Thoracic aorta (tissue), 2 donors: ENCODE results near the gene B3GALT4. TPM values are rescaled to one million over a fixed set of nuclear protein-coding genes. Genes with fewer than 3 reads are reported as not detected.
"Not testable (repeated sequence)": the region's sequence is repeated elsewhere in the genome, so short reads cannot be mapped to it uniquely, and the experiment has no call there.

ENCODE experiments used
- ATAC-seq: fragments of 150-250 bp; one replicate; pipeline ENCODE4 v1.8.0; 2017; ENCODE audit warnings: low read depth; ENCODE audit not compliant: insufficient number of reproducible peaks, low FRiP score
- DNase-seq: peaks from one replicate; pipeline ENCODE4 v3.0.0-alpha.2; 2020; ENCODE audit warnings: low spot score
- H3K27ac ChIP-seq, 2 donors: fragments of 200-600 bp; sonication (generic); 1 replicate in 1 of 2; 2 replicates in 1 of 2; pipeline ENCODE4 v1.5.1; 2016; ENCODE audit warnings: mild to moderate bottlenecking in 2 of 2, moderate library complexity in 2 of 2
- H3K27me3 ChIP-seq: fragments of 200-600 bp; sonication (generic); replicated peaks from 2 replicates; pipeline ENCODE4 v1.6.0; 2016; ENCODE audit warnings: mild to moderate bottlenecking; ENCODE audit not compliant: insufficient read depth
- H3K36me3 ChIP-seq: fragments of 200-600 bp; sonication (generic); one replicate; pipeline ENCODE4 v1.5.1; 2016
- H3K4me1 ChIP-seq, 2 donors: fragments of 200-600 bp; sonication (generic); 1 replicate in 1 of 2; 2 replicates in 1 of 2; pipeline versions ENCODE4 v1.5.1 to v1.6.0; 2016; ENCODE audit warnings: low read depth in 2 of 2, mild to moderate bottlenecking in 1 of 2; ENCODE audit not compliant: control insufficient read depth in 1 of 2
- H3K4me3 ChIP-seq: fragments of 200-600 bp; sonication (generic); 2 replicates; pipeline ENCODE4 v1.5.1; 2016; ENCODE audit warnings: mild to moderate bottlenecking
- H3K9me3 ChIP-seq: fragments of 200-600 bp; sonication (generic); 2 replicates; pipeline ENCODE4 v1.5.1; 2016
- CTCF ChIP-seq: fragments of 200-600 bp; sonication (generic); IDR thresholded peaks from one replicate; pipeline ENCODE4 v1.5.1; 2019; ENCODE audit warnings: antibody characterized with exemption
- total RNA-seq, 2 donors: library from RNA; depleted of rRNA; stranded (reverse); fragments of >200 nt; gene quantifications; one replicate each; pipeline versions ENCODE4 v1.1.0 to v1.2.3, GENCODE V29; 2016

Gene B3GALT4
- total RNA-seq, 2 donors from 2014 or later = 18.1 to 27.3 TPM

GRCh38 chr6:33259032-33259431 lies 17.9 kb upstream of the B3GALT4 start:
- DNase-seq (no peak), ATAC-seq (no peak)
- Histone ChIP-seq H3K4me1 (no peaks in the 10 kb centered on the region), H3K36me3 (peaks cover 4% of the 10 kb centered on the region), H3K4me3 (no peak overlapping the region), H3K9me3 (no peaks in the 10 kb centered on the region), H3K27ac (no peak overlapping the region), H3K27me3 (no peaks in the 10 kb centered on the region)
- no peak for TF ChIP-seq CTCF

GRCh38 chr6:33262490-33262889 lies 14.4 kb upstream of the B3GALT4 start:
- not testable (repeated sequence) for H3K4me3 ChIP-seq, H3K9me3 ChIP-seq, H3K27me3 ChIP-seq, DNase-seq, ATAC-seq, H3K27ac ChIP-seq, H3K4me1 ChIP-seq
- peaks cover 37% of the 10 kb centered on the region for H3K36me3 ChIP-seq

GRCh38 chr6:33264015-33264414 lies 12.9 kb upstream of the B3GALT4 start:
- no peak for TF ChIP-seq CTCF
- H3K9me3 ChIP-seq = no peaks in the 10 kb centered on the region
- DNase-seq = no peak
- no peak overlapping the region for H3K27ac ChIP-seq
- H3K36me3 ChIP-seq = peaks cover 47% of the 10 kb centered on the region
- no peaks in the 10 kb centered on the region for H3K27me3 ChIP-seq
- no peaks in the 10 kb centered on the region for H3K4me1 ChIP-seq
- ATAC-seq = no peak
- no peak overlapping the region for H3K4me3 ChIP-seq

- Histone ChIP-seq H3K4me3 (peak overlapping the region; percentile 89), H3K36me3 (peaks cover 33% of the 10 kb centered on the region), H3K9me3 (no peaks in the 10 kb centered on the region), H3K4me1 (peaks cover 21 to 45% of the 10 kb centered on the region in 2 donors), H3K27ac (peak overlapping the region; percentile 94 to 96), H3K27me3 (no peaks in the 10 kb centered on the region)
- DNase-seq (no peak), ATAC-seq (no peak)
- TF ChIP-seq CTCF = no peak
Observed at GRCh38 chr6:33271117-33271467, 5.8 kb upstream of the B3GALT4 start.

GRCh38 chr6:33271468-33272274 lies 5.3 kb upstream of the B3GALT4 start, which contains the start of the genes RPS18 and VPS52:
TSS of gene RPS18 (plus strand) at chr6:33272075. CDS start at chr6:33272120, 45 bp downstream.
TSS of gene VPS52 (minus strand) at chr6:33271876. CDS start at chr6:33271675, 201 bp downstream.
- Histone ChIP-seq H3K9me3 (no peaks in the 10 kb centered on the region), H3K4me1 (peaks cover 27 to 51% of the 10 kb centered on the region in 2 donors), H3K27ac (peak within 1 kb of the TSS; percentile 94 to 96), H3K27me3 (no peaks in the 10 kb centered on the region), H3K4me3 (peak within 1 kb of the TSS; percentile 89), H3K36me3 (peaks cover 28% of the 10 kb centered on the region)
- peak; percentile 92 for DNase-seq
- no peak for TF ChIP-seq CTCF
- peak; percentile 85 for ATAC-seq
